HPDE6-E6E7 (cell line): ENCODE data around the gene HCFC2.
"Not testable (repeated sequence)": the region's sequence is repeated elsewhere in the genome, so short reads cannot be mapped to it uniquely, and the experiment has no call there.

Experiments used
- DNase-seq: peaks from one replicate; pipeline ENCODE4 v3.0.0; 2011; ENCODE audit warnings: missing footprints; ENCODE audit errors: extremely low spot score

Gene HCFC2

GRCh38 chr12:104057771-104058197 lies 6.5 kb upstream of the HCFC2 start:
- no peak for DNase-seq

- peak; percentile 61 for DNase-seq
Measured at GRCh38 chr12:104058802-104059201, 5.5 kb upstream of the HCFC2 start.

- DNase-seq = no peak
Measured at GRCh38 chr12:104059963-104060362, 4.4 kb upstream of the HCFC2 start.

GRCh38 chr12:104060791-104061190 lies 3.5 kb upstream of the HCFC2 start:
- DNase-seq = peak; percentile 41

GRCh38 chr12:104063712-104064030 lies 660 bp upstream of the HCFC2 start:
- DNase-seq = no peak

GRCh38 chr12:104064842-104065427 lies 604 bp downstream of the HCFC2 start:
- DNase-seq = no peak

GRCh38 chr12:104072099-104072498 lies 7.8 kb downstream of the HCFC2 start:
- DNase-seq = no peak

GRCh38 chr12:104073699-104074098 lies 9.4 kb downstream of the HCFC2 start:
- DNase-seq = no peak

GRCh38 chr12:104079024-104079423 lies 14.7 kb downstream of the HCFC2 start:
- no peak for DNase-seq

GRCh38 chr12:104080764-104081163 lies 16.4 kb downstream of the HCFC2 start:
- no peak for DNase-seq

GRCh38 chr12:104083769-104084475 lies 19.6 kb downstream of the HCFC2 start:
- no peak for DNase-seq

GRCh38 chr12:104090685-104091084 lies 26.4 kb downstream of the HCFC2 start:
- DNase-seq = no peak

GRCh38 chr12:104091136-104091535 lies 26.8 kb downstream of the HCFC2 start:
- no peak for DNase-seq

- no peak for DNase-seq
Measured at GRCh38 chr12:104094284-104094683, 30.0 kb downstream of the HCFC2 start.

GRCh38 chr12:104095289-104095688 lies 31.0 kb downstream of the HCFC2 start:
- no peak for DNase-seq

- no peak for DNase-seq
Measured at GRCh38 chr12:104097954-104098353, 33.6 kb downstream of the HCFC2 start.

GRCh38 chr12:104105461-104105860 lies 41.1 kb downstream of the HCFC2 start:
- no peak for DNase-seq

- no peak for DNase-seq
Measured at GRCh38 chr12:104106965-104107364, 42.6 kb downstream of the HCFC2 start.

GRCh38 chr12:104108755-104109445 lies 44.6 kb downstream of the HCFC2 start:
- DNase-seq = peak; percentile 64

GRCh38 chr12:104109446-104110271 lies 45.3 kb downstream of the HCFC2 start:
- DNase-seq = no peak

- not testable (repeated sequence) for DNase-seq
Measured at GRCh38 chr12:104114834-104115586, 50.7 kb downstream of the HCFC2 start.

GRCh38 chr12:104115587-104115975 lies 51.2 kb downstream of the HCFC2 start:
- DNase-seq = no peak
